GM18909 (cell line): Measurements from ENCODE around the gene CBX3.
"Not testable (repeated sequence)": the region's sequence is repeated elsewhere in the genome, so short reads cannot be mapped to it uniquely, and the experiment has no call there.

Experiments used
- ATAC-seq: cut with Tn5 transposase; IDR thresholded peaks from one replicate; pipeline ENCODE4 v1.9.1; 2021; ENCODE audit warnings: mild to moderate bottlenecking; ENCODE audit not compliant: unreplicated experiment, poor library complexity

CBX3 gene

DNA sequence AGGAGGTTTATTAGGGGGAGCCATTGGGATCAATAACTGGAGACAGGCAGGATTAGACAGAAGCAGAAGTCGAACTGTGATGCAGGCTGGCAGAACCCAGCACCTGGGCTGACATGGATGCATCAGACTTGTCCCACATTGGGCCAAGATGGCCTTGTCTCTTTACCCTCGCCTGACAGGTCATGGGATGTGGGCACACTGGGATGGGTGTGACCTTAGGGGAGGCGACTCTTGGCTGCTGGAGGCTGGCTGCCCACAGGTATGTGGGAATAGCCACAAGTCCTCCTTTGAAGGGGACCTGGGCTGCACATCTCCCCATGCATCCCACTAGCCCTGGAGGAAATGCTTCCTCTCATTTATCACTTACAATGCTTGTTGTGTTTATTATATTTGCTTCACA, 32.3 kb upstream of the CBX3 start:
- ATAC-seq: no peak

DNA sequence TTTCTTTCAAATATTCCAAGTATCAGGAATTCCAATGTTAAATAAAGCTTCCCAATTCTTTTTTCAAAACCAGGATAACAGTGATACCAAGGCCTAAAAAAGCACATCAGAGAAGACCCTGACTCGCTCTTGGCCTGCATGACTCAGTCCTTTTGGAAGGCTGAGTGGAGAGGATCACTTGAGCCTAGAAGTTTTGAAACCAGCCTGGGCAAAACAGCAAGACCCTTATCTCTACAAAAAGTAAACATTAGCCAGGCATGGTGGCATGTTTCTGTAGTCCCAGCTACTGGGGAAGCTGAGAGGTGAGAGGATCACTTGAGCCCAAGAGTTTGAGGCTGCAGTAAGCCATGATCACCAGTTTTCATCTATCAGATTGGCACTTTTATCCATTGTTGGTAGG, 30.9 kb upstream of the CBX3 start:
- ATAC-seq: no peak

DNA sequence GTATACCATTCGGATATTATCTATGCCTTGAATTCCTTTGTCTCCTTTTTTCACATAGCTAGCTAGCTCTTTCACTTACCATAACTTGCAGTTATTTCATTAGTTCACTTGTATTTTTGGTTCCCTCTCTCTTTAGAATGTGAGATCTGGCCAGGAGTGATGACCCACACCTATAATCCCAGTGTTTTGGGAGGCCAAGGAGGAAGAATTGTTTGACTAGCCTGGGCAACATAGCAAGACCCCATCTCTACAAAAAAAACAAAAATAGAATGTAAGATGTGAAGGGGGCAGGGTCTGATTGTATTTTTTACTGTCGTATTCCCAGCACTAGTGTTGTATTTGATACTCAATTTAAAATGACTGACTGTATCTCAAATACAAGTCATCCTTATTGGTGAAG, 29.9 kb upstream of the CBX3 start:
- ATAC-seq: no peak

DNA sequence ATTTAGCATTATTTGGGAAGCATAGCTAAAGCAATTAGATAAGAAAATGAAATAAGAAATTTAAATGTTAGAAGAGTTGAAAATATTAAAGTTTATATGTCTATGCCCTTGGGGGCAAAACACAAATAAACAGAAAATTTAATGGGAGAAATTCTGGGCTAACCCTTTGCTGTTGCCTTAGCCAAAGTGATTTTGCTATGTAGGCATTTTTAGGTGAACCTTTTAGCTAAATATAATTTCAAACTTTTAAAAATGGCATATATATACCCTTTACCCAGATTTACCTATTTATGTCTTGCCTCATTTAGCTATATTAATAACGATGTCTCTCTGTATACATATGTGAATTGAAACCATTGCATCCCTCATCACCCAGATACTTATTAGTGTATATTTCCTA, 29.5 kb upstream of the CBX3 start:
- ATAC-seq: no peak

DNA sequence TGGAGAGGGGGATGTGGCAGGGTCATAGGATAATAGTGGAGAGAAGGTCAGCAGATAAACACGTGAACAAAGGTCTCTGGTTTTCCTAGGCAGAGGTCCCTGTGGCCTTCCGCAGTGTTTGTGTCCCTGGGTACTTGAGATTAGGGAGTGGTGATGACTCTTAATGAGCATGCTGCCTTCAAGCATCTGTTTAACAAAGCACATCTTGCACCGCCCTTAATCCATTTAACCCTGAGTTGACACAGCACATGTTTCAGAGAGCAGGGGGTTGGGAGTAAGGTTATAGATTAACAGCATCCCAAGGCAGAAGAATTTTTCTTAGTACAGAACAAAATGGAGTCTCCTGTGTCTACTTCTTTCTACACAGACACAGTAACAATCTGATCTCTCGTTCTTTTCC, 25.6 kb upstream of the CBX3 start:
- ATAC-seq: not testable (repeated sequence)

DNA sequence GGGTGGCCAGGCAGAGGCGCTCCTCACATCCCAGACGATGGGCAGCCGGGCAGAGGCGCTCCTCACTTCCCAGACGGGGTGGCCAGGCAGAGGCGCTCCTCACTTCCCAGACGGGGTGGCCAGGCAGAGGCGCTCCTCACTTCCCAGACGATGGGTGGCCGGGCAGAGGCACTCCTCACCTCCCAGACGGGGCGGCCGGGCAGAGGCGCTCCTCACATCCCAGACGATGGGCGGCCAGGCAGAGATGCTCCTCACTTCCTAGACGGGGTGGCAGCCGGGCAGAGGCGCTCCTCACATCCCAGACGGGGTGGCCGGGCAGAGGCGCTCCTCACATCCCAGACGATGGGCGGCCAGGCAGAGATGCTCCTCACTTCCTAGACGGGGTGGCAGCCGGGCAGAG, 24.8 kb upstream of the CBX3 start:
- ATAC-seq: not testable (repeated sequence)

DNA sequence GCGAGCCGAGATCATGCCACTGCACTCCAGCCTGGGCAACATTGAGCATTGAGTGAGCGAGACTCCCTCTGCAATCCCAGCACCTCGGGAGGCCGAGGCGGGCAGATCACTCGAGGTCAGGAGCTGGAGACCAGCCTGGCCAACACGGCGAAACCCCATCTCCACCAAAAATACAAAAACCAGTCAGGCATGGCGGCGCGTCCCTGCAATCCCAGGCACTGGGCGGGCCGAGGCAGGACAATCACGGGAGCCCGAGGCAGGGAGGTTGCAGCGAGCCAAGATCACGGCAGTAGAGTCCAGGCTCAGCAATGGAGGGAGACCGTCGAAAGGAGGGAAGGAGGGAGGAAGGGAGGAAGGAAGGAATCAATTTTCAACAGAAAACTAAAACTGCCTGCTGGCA, 24.3 kb upstream of the CBX3 start:
- ATAC-seq: not testable (repeated sequence)

DNA sequence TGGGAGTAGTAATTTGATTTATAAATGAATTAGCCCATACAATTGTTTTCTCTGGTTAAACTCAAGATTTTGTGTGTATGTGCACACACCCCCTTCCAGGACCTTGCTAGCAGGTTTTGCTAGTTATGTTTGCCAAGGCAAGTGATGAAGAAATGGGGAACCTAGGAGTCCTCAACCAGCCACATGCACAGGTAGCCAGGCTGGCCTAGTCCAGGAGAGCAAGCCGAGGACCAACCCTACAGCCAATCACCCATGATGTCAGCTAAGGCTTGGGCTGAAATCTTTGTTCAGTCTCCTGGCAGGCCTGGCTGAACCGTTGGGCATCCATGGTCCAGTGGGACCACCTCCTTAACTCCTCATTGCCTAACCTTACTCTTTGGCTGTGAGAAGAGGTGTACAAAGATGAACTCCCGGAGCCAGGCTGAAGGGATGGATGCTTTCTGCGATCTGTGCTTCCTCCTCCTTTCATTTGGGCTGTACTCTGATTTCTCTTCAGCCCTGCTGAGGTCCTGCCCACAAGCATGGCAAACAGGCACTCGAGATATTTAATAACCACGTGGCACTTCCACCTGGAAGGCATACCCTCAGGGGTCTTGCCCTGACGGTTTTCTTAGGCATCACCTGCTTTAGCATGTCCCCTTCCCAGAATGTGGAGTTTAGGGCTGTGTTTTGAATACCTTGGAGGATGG, 23.1 kb upstream of the CBX3 start:
- no peak for ATAC-seq

DNA sequence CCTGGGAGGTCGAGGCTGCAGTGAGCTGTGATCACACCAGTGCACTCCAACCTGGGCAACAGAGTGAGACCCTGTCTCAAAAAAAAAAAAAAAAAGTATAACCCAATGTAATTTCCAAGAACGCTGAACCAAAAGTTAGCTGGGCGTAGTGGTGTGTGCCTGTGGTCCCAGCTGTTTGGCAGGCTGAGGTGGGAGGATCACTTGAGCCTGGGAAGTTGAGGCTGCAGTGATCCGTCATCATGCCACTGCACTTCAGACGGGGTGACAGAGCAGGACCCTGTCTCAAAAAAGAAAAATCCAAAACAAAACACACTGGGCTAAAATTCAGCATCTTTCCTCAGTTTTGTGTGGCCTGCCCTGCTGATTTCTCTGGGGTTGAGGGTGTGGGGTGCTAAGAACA, 22.1 kb upstream of the CBX3 start:
- no peak for ATAC-seq

DNA sequence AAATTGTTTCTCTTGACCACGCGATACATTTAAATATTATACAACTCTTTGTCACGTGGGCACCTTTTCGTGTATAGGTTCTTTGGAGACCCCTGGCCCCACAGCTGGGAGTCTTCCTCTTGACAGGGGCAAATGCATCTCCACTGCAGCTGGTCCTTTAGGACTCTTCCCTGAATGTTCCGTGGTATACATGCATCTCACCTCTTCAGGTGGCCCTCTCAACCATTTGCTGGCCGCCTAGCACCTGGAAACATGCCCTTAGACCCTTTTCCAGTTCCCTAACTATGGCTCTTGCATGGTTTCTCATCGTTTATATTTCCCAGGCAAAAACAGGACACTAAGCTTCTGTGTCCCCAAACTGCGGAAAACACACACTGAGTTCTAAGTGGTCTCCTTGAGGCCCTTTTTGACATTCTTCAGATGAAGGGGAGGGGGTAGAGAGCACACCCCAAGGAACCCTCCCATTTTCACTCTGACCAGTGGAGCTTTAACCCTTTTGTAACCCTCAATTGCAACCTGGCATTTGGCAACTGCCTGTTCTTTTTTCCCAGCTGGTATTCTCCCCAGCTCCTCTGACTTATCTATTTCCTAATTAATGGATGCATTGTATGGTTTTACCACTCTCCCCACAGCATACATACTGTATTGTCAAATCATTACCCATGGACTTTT, 21.6 kb upstream of the CBX3 start:
- no peak for ATAC-seq

DNA sequence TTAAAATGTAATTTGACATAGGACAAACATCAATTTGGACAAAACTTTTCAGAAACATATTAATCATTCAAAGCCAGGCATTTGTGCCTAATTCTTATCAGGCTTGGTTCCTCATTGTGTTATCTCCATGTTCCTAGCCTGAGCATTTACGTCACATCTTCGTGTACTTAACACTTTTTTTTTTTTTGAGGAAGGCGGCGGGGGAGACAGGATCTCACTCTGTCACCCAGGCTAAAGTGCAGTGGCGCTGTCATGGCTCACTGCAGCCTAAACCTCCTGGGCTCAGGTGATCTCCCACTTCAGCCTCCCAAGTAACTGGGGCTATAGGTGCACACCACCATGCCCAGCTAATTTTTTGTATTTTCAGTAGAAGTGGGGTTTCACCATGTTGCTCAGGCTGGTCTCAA, 20.8 kb upstream of the CBX3 start:
- ATAC-seq: no peak

DNA sequence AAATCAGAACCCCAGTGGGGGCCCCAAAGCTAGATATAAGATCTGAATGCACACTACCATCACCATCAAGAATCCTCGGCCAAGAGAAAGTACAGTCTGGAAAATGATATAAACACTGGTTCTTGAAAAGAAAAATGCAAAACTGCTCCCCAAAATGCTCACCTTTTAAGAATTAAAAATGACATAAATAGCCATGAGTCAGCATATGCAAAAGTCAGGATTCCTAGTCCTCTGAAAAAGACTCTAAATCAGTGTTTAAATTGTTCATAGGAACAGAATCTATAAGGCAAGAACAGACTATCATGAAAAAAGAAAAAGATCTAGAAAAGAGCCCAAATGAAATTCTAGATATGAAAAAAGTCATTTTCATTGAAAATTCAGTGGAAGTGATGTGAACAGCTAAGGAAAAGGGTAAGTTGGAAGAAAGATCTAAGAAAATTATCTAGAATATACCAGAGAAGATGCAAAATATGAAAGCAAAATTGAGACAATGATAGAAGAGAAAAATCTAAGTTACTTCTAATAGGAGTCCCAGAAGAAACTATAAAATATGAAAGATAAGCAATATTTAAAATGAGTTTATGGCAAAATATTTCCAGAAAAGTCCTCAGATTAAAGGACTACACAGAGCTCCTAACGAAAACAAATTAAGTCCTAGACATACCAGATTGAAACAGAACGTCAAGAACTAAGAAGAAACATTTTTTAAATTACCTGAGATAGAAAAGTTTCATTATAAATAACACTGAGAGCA, 19.9 kb upstream of the CBX3 start:
- no peak for ATAC-seq

DNA sequence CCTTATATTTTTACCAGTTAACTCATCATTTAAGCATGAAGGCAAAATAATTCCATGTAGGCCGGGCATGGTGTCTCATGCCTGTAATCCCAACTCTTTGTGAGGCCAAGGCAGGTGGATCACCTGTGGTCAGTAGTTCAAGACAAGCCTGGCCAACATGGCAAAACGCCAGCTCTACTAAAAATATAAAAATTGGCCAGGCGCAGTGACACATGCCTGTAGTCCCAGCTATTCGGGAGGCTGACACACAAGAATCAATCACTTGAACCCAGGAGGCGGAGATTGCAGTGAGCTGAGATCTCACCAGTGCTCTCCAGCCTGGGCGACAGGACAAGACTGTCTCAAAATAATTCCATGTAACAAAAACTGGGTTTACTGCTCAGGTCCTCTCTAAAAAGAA, 19.3 kb upstream of the CBX3 start:
- no peak for ATAC-seq

DNA sequence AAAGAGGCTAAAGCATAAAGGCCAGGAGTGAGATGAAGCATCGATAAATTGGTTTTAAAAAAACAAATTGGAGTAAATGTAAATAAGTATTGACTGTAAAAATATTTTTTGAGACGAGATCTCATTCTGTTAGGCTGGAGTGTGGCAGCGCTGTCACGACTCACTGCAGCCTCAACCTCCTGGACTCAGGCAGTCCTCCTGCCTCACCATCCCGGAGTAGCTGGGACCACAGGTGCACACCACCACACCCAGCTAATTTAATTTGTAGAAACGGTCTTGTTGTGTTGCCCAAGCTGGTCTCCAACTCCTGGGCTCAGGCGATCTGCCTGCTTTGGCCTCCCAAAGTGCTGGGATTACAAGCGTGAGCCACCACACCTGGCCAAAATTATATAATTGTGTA, 18.8 kb upstream of the CBX3 start:
- no peak for ATAC-seq

DNA sequence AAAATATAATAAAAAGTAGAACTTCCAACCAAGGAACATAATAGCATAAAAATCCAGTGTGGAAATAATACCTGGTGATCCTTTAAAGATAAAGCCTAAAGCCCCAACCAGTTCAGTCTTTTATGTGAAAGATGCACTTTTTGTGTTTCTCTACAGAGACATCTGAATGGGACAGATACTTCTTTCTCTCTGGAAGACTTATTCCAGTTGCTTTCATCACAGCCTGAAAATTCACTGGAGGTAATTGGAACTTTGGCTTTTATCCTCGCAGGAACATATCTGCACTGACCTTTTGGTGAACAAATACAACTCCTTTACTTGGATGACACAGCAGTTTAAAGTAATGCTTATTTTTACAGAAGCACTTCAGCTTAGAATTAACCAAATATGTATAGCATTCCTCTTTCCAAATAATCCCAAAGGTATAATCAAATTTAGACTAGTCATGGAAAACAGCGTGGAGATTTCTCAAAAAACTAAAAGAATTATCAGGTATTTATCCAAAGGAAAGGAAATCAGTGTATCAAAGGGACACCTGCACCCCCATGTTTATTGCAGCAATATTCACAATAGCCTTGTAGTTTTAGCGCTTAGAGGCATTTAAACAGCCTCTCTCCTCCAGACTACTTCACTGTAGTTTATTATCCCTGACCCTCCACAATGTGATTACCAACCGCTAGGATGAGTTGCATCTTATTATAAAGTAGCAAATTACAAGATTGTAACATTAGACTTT, 17.8 kb upstream of the CBX3 start:
- no peak for ATAC-seq

DNA sequence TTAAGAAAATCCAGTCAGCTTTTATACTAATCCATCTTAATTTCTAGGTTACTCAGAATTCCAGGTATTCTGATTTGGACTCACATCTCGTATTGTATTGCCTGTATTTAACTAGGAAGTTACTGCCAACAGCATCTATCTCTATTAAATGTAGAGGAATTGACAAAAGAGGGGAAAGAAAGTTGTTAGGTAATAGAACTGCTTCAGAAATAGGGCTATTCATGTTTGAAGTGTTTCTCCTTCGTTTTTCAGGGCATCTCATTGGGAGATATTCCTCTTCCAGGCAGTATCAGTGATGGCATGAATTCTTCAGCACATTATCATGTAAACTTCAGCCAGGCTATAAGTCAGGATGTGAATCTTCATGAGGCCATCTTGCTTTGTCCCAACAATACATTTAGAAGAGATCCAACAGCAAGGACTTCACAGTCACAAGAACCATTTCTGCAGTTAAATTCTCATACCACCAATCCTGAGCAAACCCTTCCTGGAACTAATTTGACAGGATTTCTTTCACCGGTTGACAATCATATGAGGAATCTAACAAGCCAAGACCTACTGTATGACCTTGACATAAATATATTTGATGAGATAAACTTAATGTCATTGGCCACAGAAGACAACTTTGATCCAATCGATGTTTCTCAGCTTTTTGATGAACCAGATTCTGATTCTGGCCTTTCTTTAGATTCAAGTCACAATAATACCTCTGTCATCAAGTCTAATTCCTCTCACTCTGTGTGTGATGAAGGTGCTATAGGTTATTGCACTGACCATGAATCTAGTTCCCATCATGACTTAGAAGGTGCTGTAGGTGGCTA, 17.1 kb upstream of the CBX3 start:
- ATAC-seq: not testable (repeated sequence)

DNA sequence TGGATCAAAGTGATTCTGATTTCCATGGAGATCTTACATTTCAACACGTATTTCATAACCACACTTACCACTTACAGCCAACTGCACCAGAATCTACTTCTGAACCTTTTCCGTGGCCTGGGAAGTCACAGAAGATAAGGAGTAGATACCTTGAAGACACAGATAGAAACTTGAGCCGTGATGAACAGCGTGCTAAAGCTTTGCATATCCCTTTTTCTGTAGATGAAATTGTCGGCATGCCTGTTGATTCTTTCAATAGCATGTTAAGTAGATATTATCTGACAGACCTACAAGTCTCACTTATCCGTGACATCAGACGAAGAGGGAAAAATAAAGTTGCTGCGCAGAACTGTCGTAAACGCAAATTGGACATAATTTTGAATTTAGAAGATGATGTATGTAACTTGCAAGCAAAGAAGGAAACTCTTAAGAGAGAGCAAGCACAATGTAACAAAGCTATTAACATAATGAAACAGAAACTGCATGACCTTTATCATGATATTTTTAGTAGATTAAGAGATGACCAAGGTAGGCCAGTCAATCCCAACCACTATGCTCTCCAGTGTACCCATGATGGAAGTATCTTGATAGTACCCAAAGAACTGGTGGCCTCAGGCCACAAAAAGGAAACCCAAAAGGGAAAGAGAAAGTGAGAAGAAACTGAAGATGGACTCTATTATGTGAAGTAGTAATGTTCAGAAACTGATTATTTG, 16.3 kb upstream of the CBX3 start:
- peak; percentile 50 for ATAC-seq

DNA sequence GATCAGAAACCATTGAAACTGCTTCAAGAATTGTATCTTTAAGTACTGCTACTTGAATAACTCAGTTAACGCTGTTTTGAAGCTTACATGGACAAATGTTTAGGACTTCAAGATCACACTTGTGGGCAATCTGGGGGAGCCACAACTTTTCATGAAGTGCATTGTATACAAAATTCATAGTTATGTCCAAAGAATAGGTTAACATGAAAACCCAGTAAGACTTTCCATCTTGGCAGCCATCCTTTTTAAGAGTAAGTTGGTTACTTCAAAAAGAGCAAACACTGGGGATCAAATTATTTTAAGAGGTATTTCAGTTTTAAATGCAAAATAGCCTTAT, 15.7 kb upstream of the CBX3 start:
- peak; percentile 13 for ATAC-seq
